Body of pancreas (tissue), 4 donors: Measurements from ENCODE around the gene TUT1. TPM values are rescaled to one million over a fixed set of nuclear protein-coding genes. Genes with fewer than 3 reads are reported as not detected.

Experiments
- ATAC-seq: fragments of 150-250 bp; one replicate; pipeline ENCODE4 v1.9.1; 2016
- DNase-seq, 4 donors: peaks; one replicate each; pipeline ENCODE4 v3.0.0-alpha.2; 2019
- H3K27ac ChIP-seq, 4 donors: fragments of 200-600 bp; sonication (generic); 1 replicate in 3 of 4; 2 replicates in 1 of 4; pipeline versions ENCODE4 v1.5.1 to v1.6.1; 2016 to 2019; ENCODE audit warnings: mild to moderate bottlenecking in 1 of 4, mixed read lengths in 1 of 4, moderate library complexity in 1 of 4
- H3K27me3 ChIP-seq, 2 donors: fragments of 200-600 bp; sonication (generic); one replicate each; pipeline ENCODE4 v1.6.0; 2016; ENCODE audit warnings: mild to moderate bottlenecking in 1 of 2
- H3K36me3 ChIP-seq, 2 donors: fragments of 200-600 bp; sonication (generic); replicated peaks in 1 of 2; 2 replicates each; pipeline ENCODE4 v1.5.1; 2016; ENCODE audit warnings: low read depth in 2 of 2; ENCODE audit not compliant: insufficient read depth in 1 of 2
- H3K4me1 ChIP-seq: fragments of 200-600 bp; sonication (generic); one replicate; pipeline ENCODE4 v1.6.0; 2016
- H3K4me3 ChIP-seq, 2 donors: fragments of 200-600 bp; sonication (generic); 1 replicate in 1 of 2; 2 replicates in 1 of 2; pipeline ENCODE4 v1.5.1; 2016 to 2019
- H3K9me3 ChIP-seq, 3 donors: fragments of 200-600 bp; sonication (generic); 1 replicate in 2 of 3; 2 replicates in 1 of 3; pipeline ENCODE4 v1.5.1; 2016
- CTCF ChIP-seq, 7 experiments: fragments of 450-650 bp in 4 of 7; fragments of 200-600 bp in 3 of 7; sonication (generic) in 3 of 7; IDR thresholded peaks; one replicate each; pipeline ENCODE4 v1.5.1; 2016 to 2019; ENCODE audit warnings: antibody characterized with exemption in 7 of 7
- POLR2A ChIP-seq, 3 donors: fragments of 450-650 bp; IDR thresholded peaks; one replicate each; pipeline ENCODE4 v1.6.1; 2016; ENCODE audit warnings: antibody characterized with exemption in 3 of 3, mild to moderate bottlenecking in 2 of 3
- WGBS, 2 donors: methylation state at CpG; one replicate each; pipeline ENCODE4 v1.1.5; 2017; 5-methylcytosine and 5-hydroxymethylcytosine counted together
- intact Hi-C: fragments of 100-400 bp; cut with DNase I; formaldehyde crosslinking; loops from one replicate; pipeline ENCODE4 v1.15.1; 2023
- microRNA-seq, 2 donors: library from miRNA; unstranded; fragments of <30 nt; microRNA quantifications; one replicate each; pipeline ENCODE4, GENCODE V29; 2016; ENCODE audit warnings: borderline number of aligned reads in 2 of 2, borderline replicate concordance in 2 of 2
- small RNA-seq: library from RNA; depleted of rRNA; stranded (forward); fragments of <200 nt; gene quantifications from one replicate; pipeline ENCODE3, GENCODE V24; 2016
- total RNA-seq, 2 donors: library from RNA; depleted of rRNA; stranded (reverse); fragments of >200 nt; gene quantifications; one replicate each; pipeline ENCODE4 v1.1.0, GENCODE V29; 2016

The TUT1 gene
- total RNA-seq, 2 donors from 2014 or later = 10.1 to 11.2 TPM

GRCh38 chr11:62534779-62535545 lies 56.4 kb downstream of the TUT1 start:
- ATAC-seq (no peak), DNase-seq (no peak)
- H3K9me3 ChIP-seq = no peaks in the 10 kb centered on the region
- peaks cover 4 to 9% of the 10 kb centered on the region in 2 donors for H3K36me3 ChIP-seq
- H3K4me1 ChIP-seq = peaks cover 13% of the 10 kb centered on the region
- no peaks in the 10 kb centered on the region for H3K27me3 ChIP-seq
- WGBS, 2 donors = 87 to 90% methylated on average over 11 to 18 of the region's 19 CpGs
- H3K4me3 ChIP-seq = no peak overlapping the region
- no peak overlapping the region for H3K27ac ChIP-seq
- no peak for TF ChIP-seq POLR2A (IDR thresholded peaks at IDR 0.05)
- no peak for TF ChIP-seq CTCF (IDR thresholded peaks at IDR 0.05)
- intact Hi-C loops = no loop called here

GRCh38 chr11:62532096-62532495 lies 59.2 kb downstream of the TUT1 start:
- H3K4me1 ChIP-seq = no peaks in the 10 kb centered on the region
- H3K27me3 ChIP-seq = no peaks in the 10 kb centered on the region
- TF ChIP-seq CTCF (IDR thresholded peaks at IDR 0.05) = no peak
- TF ChIP-seq POLR2A (IDR thresholded peaks at IDR 0.05) = no peak
- intact Hi-C loops = no loop called here
- WGBS, 2 donors = 78 to 79% methylated on average over 2 of the region's 2 CpGs
- H3K4me3 ChIP-seq = no peak overlapping the region
- ATAC-seq (no peak), DNase-seq (no peak)
- no peak overlapping the region for H3K27ac ChIP-seq
- H3K36me3 ChIP-seq = peaks cover 4 to 9% of the 10 kb centered on the region in 2 donors
- no peaks in the 10 kb centered on the region for H3K9me3 ChIP-seq

Small RNAs within 50 kb of the gene (microRNA-seq; reads per million reads assigned to microRNA genes)
- 0 to 0.45 reads per million in 2 donors for gene MIR6747

Small RNAs within 50 kb of the gene (small RNA-seq; reads per million reads assigned to genes)
- gene AP001458.1 (not detected), gene EEF1G (not detected), gene MIR6747 (not detected)

Other genes with a start within 250 kb of the TUT1 start
- gene SCGB1A1, start 172.5 kb downstream of the TUT1 start, total RNA-seq = not detected
- gene AHNAK, start 44.7 kb downstream of the TUT1 start, total RNA-seq = 100 to 1,000 TPM; 168 to 241 TPM
- gene EEF1G, start 17.6 kb downstream of the TUT1 start, total RNA-seq = 1,000 to 10,000 TPM in 1 of 2 donors, 100 to 1,000 TPM in 1; 893 to 1,161 TPM
- 10 to 100 TPM; 26.2 to 29.3 TPM for gene MTA2, start 10.3 kb upstream of the TUT1 start, total RNA-seq
- 10 to 100 TPM; 31.4 to 69.9 TPM for gene EML3, start 21.3 kb upstream of the TUT1 start, total RNA-seq
- gene ROM1, start 21.7 kb upstream of the TUT1 start, total RNA-seq = 1 to 10 TPM; 1.8 to 4.0 TPM
- gene B3GAT3, start 30.5 kb upstream of the TUT1 start, total RNA-seq = 10 to 100 TPM; 17.1 to 63.0 TPM
- 10 to 100 TPM; 62.3 to 64.9 TPM for gene GANAB, start 55.1 kb upstream of the TUT1 start, total RNA-seq
- 10 to 100 TPM; 11.4 to 21.1 TPM for gene INTS5, start 61.8 kb upstream of the TUT1 start, total RNA-seq
- gene C11orf98, start 73.7 kb upstream of the TUT1 start, total RNA-seq = 10 to 100 TPM; 18.2 to 24.4 TPM
- 100 to 1,000 TPM in 1 of 2 donors, 1 to 10 TPM in 1; 5.4 to 110 TPM for gene CSKMT, start 73.8 kb upstream of the TUT1 start, total RNA-seq
- 10 to 100 TPM; 10.4 to 12.9 TPM for gene UQCC3, start 80.2 kb upstream of the TUT1 start, total RNA-seq
- 1 to 10 TPM; 4.9 to 5.6 TPM for gene LBHD1, start 80.7 kb upstream of the TUT1 start, total RNA-seq
- gene UBXN1, start 87.5 kb upstream of the TUT1 start, total RNA-seq = 100 to 1,000 TPM; 129 to 204 TPM
- 1 to 10 TPM; 3.1 to 4.6 TPM for gene LRRN4CL, start 98.0 kb upstream of the TUT1 start, total RNA-seq
- gene BSCL2, start 115.9 kb upstream of the TUT1 start, total RNA-seq = 100 to 1,000 TPM in 1 of 2 donors, 10 to 100 TPM in 1; 44.6 to 248 TPM
- 1 to 10 TPM in 1 of 2 donors, not detected in 1; 1.0 TPM for gene GNG3, start 116.2 kb upstream of the TUT1 start, total RNA-seq
- 10 to 100 TPM; 19.1 to 20.5 TPM for gene HNRNPUL2, start 135.9 kb upstream of the TUT1 start, total RNA-seq
- 10 to 100 TPM; 12.5 to 18.5 TPM for gene TTC9C, start 137.0 kb upstream of the TUT1 start, total RNA-seq
- gene ZBTB3, start 162.6 kb upstream of the TUT1 start, total RNA-seq = 1 to 10 TPM; 3.9 to 4.0 TPM
- 10 to 100 TPM; 19.2 to 35.9 TPM for gene POLR2G, start 170.1 kb upstream of the TUT1 start, total RNA-seq
- 10 to 100 TPM; 23.9 to 39.9 TPM for gene TAF6L, start 179.9 kb upstream of the TUT1 start, total RNA-seq
- 10 to 100 TPM; 40.9 to 41.8 TPM for gene TMEM179B, start 195.9 kb upstream of the TUT1 start, total RNA-seq
- gene TMEM223, start 200.5 kb upstream of the TUT1 start, total RNA-seq = 10 to 100 TPM in 1 of 2 donors, 1 to 10 TPM in 1; 6.2 to 29.0 TPM
- gene NXF1, start 213.9 kb upstream of the TUT1 start, total RNA-seq = 100 to 1,000 TPM in 1 of 2 donors, 10 to 100 TPM in 1; 49.8 to 108 TPM
- 10 to 100 TPM; 20.1 to 23.6 TPM for gene STX5, start 240.5 kb upstream of the TUT1 start, total RNA-seq
- gene TEX54, start 241.3 kb upstream of the TUT1 start, total RNA-seq = not detected
- gene WDR74, start 248.1 kb upstream of the TUT1 start, total RNA-seq = 10 to 100 TPM; 15.8 to 40.0 TPM